ENCODE results near the gene PEAK1. TPM values are rescaled to one million over a fixed set of nuclear protein-coding genes. Genes with fewer than 3 reads are reported as not detected.

The PEAK1 gene
- total RNA-seq, 1 experiment from 2014 or later, result 13.8 TPM

DNA sequence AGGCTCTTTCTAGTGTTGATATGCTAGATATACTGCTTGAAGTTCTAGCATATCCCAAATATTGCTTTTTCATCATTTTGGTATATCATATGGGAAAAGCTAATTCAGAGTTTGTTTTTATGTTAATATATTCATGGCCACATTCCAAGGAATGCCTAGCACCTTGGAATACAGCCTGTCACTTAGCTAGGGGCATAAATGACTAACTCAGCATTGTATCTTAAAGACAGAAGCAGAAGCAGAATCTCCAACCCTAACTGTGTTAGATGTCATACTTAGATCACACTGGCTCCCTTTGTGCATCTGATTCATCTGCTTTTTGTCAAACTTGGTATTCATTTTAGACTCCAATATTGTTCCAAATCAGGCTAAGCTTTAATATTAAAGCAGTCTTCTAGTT is 218.2 kb downstream of the PEAK1 start:
- intact Hi-C loops (cut with micrococcal nuclease), result no loop called here
- no peaks in the 10 kb centered on the region for H3K27me3 ChIP-seq (ENCODE audit: low read length)
- no peak for ATAC-seq
- no TSS peak for BruUV-seq (replicated peaks)
- ChIA-PET CTCF (no interaction called here), POLR2A (ENCODE audit: unreplicated experiment) (no interaction called here)
- no peak for DNase-seq
- TF ChIP-seq EZH2 (IDR thresholded peaks at IDR 0.05; ENCODE audit: low read length, unreplicated experiment), result no peak
- no peak for TF ChIP-seq EZH2phosphoT487 (IDR thresholded peaks at IDR 0.05; ENCODE audit: borderline replicate concordance, low read length)
- TF ChIP-seq, protein P1, sequence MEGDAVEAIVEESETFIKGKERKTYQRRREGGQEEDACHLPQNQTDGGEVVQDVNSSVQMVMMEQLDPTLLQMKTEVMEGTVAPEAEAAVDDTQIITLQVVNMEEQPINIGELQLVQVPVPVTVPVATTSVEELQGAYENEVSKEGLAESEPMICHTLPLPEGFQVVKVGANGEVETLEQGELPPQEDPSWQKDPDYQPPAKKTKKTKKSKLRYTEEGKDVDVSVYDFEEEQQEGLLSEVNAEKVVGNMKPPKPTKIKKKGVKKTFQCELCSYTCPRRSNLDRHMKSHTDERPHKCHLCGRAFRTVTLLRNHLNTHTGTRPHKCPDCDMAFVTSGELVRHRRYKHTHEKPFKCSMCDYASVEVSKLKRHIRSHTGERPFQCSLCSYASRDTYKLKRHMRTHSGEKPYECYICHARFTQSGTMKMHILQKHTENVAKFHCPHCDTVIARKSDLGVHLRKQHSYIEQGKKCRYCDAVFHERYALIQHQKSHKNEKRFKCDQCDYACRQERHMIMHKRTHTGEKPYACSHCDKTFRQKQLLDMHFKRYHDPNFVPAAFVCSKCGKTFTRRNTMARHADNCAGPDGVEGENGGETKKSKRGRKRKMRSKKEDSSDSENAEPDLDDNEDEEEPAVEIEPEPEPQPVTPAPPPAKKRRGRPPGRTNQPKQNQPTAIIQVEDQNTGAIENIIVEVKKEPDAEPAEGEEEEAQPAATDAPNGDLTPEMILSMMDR (conservative IDR thresholded peaks at IDR 0.05; ENCODE audit: low read depth, low read length), result no peak
- no peak overlapping the region for H3K4me3 ChIP-seq (ENCODE audit: low read length)
- H3K4me2 ChIP-seq (ENCODE audit: low read length), result no peak overlapping the region
- H3F3A ChIP-seq (ENCODE audit: low read length, unreplicated experiment), result no peaks in the 10 kb centered on the region
- no peaks in the 10 kb centered on the region for H3K4me1 ChIP-seq (ENCODE audit: insufficient read depth, low read length)
- H3K9me3 ChIP-seq (ENCODE audit: low read length), result no peaks in the 10 kb centered on the region
- H3K9ac ChIP-seq (ENCODE audit: low read length), result no peak overlapping the region
- H3K9me2 ChIP-seq (replicated peaks; ENCODE audit: low read length), result no peaks in the 10 kb centered on the region
- no peak overlapping the region for H2AFZ ChIP-seq (ENCODE audit: low read length)
- H3K79me2 ChIP-seq (ENCODE audit: low read length), result no peaks in the 10 kb centered on the region
- no peak overlapping the region for H3K27ac ChIP-seq (ENCODE audit: low read length)
- H3K36me3 ChIP-seq (ENCODE audit: low read depth, low read length), result no peaks in the 10 kb centered on the region
- no peaks in the 10 kb centered on the region for H4K20me1 ChIP-seq (ENCODE audit: low read length)

DNA sequence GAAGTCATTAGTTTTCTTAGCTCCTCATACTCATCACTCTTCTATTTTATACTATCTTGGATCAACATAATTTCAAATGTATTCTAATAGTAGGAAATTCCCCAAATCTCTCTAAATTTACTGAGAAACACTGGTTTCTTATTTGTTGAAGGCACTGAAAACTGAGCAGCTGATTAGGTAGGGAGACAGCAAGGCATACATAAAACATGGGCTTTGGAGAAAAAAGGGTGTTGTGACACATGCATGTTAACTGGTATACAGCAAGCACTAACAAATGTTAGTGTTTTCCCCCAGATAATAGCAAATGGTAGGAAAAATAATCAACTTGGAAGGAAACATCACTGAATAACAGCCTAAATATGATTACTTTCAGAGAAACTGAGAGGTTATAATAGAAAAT is 223.5 kb downstream of the PEAK1 start:
- intact Hi-C loops (cut with micrococcal nuclease), result no loop called here
- Histone ChIP-seq H3K9ac (ENCODE audit: low read length) (no peak overlapping the region), H4K20me1 (ENCODE audit: low read length) (no peaks in the 10 kb centered on the region), H3K9me3 (ENCODE audit: low read length) (no peaks in the 10 kb centered on the region), H3F3A (ENCODE audit: low read length, unreplicated experiment) (no peaks in the 10 kb centered on the region), H3K36me3 (ENCODE audit: low read depth, low read length) (no peaks in the 10 kb centered on the region), H3K4me3 (ENCODE audit: low read length) (no peak overlapping the region), H3K4me2 (ENCODE audit: low read length) (no peak overlapping the region), H2AFZ (ENCODE audit: low read length) (no peak overlapping the region), H3K27me3 (ENCODE audit: low read length) (no peaks in the 10 kb centered on the region), H3K27ac (ENCODE audit: low read length) (no peak overlapping the region), H3K79me2 (ENCODE audit: low read length) (no peaks in the 10 kb centered on the region), H3K4me1 (ENCODE audit: insufficient read depth, low read length) (no peaks in the 10 kb centered on the region), H3K9me2 (replicated peaks; ENCODE audit: low read length) (no peaks in the 10 kb centered on the region)
- POLR2A ChIA-PET (ENCODE audit: unreplicated experiment), result interaction anchor here (0.5 kb wide), 1 partner anchor 48 kb away, joined by 3 read pairs; no protein-coding TSS in a partner anchor
- ATAC-seq, result no peak
- CTCF ChIA-PET, result no interaction called here
- TF ChIP-seq, protein P1 (conservative IDR thresholded peaks at IDR 0.05; ENCODE audit: low read depth, low read length), result no peak
- TF ChIP-seq EZH2 (IDR thresholded peaks at IDR 0.05; ENCODE audit: low read length, unreplicated experiment), result no peak
- no peak for TF ChIP-seq EZH2phosphoT487 (IDR thresholded peaks at IDR 0.05; ENCODE audit: borderline replicate concordance, low read length)
- DNase-seq, result no peak
- no TSS peak for BruUV-seq (replicated peaks)

DNA sequence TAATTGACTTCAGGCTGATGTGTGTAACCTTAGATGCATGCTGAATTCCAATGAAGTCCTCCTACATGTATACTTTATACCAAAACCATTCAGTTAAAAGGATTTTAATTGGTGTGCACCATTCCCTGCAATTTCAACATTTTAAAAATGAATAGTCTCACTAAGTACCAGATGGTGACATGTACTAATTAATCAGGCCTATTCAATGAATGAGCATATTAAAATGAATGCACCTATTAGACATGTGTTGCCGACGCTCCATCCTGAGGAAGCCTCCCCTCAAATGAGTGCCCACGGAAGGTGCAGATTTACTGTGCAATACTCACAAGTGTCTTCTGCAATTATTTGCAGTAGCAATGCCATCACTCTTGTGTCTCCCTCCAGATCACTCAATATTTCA is 224.3 kb downstream of the PEAK1 start:
- ATAC-seq (no peak), DNase-seq (no peak)
- Histone ChIP-seq H3K36me3 (ENCODE audit: low read depth, low read length) (no peaks in the 10 kb centered on the region), H3K4me2 (ENCODE audit: low read length) (no peak overlapping the region), H3K9ac (ENCODE audit: low read length) (no peak overlapping the region), H3K79me2 (ENCODE audit: low read length) (no peaks in the 10 kb centered on the region), H3F3A (ENCODE audit: low read length, unreplicated experiment) (no peaks in the 10 kb centered on the region), H4K20me1 (ENCODE audit: low read length) (no peaks in the 10 kb centered on the region), H3K9me3 (ENCODE audit: low read length) (no peaks in the 10 kb centered on the region), H3K9me2 (replicated peaks; ENCODE audit: low read length) (no peaks in the 10 kb centered on the region), H3K27ac (ENCODE audit: low read length) (no peak overlapping the region), H3K4me3 (ENCODE audit: low read length) (no peak overlapping the region), H3K4me1 (ENCODE audit: insufficient read depth, low read length) (no peaks in the 10 kb centered on the region), H2AFZ (ENCODE audit: low read length) (no peak overlapping the region), H3K27me3 (ENCODE audit: low read length) (no peaks in the 10 kb centered on the region)
- TF ChIP-seq, protein P1 (conservative IDR thresholded peaks at IDR 0.05; ENCODE audit: low read depth, low read length), result no peak
- TF ChIP-seq EZH2phosphoT487 (IDR thresholded peaks at IDR 0.05; ENCODE audit: borderline replicate concordance, low read length) (no peak), EZH2 (IDR thresholded peaks at IDR 0.05; ENCODE audit: low read length, unreplicated experiment) (no peak)
- BruUV-seq (replicated peaks), result no TSS peak
- intact Hi-C loops (cut with micrococcal nuclease), result no loop called here
- POLR2A ChIA-PET (ENCODE audit: unreplicated experiment), result interaction anchor here (0.5 kb wide), 1 partner anchor 49 kb away, joined by 3 read pairs; no protein-coding TSS in a partner anchor
- CTCF ChIA-PET, result no interaction called here

Measured in PC-3 (cell line).